NCI-H128 (cell line): ENCODE measurements around the gene ADGRB2.

Experiments used
- DNase-seq: peaks from one replicate; lab custom pipeline; 2025; ENCODE audit not compliant: unreplicated experiment; lab: John Stamatoyannopoulos, UW

Gene ADGRB2

DNA sequence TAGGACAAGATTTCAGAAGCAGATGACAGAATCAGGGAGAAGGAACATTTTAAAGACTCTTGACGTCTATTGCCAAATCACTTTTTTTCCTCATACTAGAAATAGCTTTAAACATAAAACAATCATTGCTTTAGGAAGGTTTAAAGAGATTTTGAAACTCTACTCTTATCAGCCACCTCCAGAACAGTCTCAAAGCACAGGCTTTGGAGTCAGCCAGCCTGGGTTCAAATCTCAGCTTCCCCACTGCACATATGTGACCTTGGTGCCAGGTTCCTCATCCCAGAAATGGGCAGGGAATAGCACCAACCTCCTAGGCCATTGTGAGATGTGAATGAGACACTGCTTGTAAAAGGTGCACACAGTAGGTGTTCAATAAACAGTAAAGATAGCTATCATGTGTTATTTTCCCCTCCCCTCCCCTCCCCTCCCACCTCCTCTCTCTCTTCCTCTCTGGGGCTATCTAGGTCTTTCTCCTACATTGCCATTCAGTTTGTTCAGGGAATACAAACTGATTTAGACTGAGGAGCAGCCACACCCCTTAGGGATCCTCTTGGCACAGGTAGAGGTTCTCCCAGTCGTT lies 31.0 kb upstream of the ADGRB2 start:
- no peak for DNase-seq

DNA sequence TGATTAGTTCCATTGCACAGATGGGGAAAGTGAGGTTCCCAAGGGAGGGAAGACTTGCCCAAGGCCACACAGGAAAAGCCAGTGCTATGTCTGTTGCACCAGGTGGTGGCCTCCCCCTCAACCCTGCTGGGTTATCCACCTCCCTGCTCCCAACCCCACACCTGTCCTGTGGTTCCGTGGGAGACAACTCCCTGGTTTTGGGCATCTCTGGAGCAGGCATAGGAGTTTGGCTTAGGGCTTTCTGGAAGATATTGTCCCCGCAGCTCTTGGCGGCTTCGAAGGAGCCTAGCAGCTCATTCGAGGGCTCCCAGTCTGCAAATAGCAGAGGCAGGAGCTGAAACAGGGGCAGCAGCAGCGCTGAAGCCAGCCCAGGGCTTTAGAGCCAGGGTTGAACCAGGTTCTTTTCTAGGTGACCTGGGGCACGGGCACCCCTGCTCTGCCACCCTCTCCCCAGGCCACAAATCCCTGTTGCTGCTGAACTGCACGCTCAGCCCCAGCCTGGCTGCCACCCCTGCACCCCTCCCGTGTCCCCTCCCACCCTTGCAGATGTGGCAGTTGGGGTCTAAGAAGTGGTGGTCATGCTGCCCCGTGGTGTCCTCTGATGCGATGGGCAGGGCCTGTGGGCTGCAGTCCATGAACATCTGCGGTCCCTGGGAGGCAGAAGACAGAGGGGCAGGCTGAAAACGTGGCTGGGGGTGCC lies 29.6 kb upstream of the ADGRB2 start:
- DNase-seq, result no peak

DNA sequence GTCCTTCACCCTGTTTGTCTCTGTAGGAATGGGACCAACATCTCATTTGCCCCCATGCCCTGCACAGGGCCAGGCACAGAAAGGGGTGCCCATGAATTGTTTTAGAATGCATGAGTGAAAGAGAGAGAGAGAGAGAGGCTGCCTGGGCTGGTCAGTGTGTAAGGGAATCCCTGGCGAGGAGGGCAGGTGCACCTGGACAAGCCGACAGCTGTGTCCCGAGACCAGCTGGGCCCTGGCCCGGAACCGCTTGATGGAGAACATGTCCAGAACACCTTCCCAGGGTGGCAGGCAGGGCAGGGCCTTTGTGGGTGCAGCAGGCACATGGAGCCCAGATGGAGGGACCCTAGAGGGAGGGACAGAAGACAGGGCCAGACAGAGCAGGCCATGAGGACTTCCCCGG lies 28.9 kb upstream of the ADGRB2 start:
- DNase-seq, result no peak

DNA sequence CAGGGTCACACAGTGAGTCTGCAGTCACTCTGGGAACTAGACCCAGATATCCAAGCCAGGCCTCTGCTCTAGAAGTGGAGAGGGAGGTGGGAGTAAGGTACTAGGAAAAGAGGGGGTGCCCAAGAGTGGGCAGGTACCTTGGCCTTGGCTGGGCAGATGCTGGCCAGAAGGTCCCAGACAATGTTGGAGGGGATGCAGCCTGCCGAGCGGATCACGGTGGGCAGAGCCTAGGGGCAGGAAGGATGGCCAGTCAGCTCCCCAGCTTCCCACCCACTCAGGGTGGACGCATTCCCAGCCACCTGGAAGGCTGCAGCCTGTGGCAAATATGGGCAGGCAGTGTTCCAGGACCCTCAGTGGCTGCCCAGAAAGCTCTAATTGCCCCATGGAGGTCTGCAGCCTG lies 28.4 kb upstream of the ADGRB2 start:
- no peak for DNase-seq

DNA sequence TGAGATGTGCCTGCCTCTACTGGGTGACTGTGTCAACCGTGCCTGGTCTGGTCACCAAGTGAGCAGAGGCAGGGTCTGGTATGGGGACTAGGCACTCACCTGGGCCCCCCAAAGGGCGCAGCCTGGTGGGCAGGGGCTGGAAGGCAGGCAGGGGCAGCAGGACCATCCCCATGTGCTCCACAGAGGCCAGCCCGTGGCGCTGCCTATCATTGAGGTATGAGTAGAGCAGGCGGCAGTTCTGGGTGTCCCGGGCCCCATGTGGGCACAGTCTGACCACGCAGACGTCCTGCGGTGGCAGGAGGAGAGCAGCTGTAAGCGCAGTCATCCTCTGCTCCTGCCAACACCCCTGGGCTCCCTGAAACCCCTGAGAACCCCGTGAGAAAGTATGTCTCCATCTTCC lies 28.0 kb upstream of the ADGRB2 start:
- DNase-seq, result no peak

DNA sequence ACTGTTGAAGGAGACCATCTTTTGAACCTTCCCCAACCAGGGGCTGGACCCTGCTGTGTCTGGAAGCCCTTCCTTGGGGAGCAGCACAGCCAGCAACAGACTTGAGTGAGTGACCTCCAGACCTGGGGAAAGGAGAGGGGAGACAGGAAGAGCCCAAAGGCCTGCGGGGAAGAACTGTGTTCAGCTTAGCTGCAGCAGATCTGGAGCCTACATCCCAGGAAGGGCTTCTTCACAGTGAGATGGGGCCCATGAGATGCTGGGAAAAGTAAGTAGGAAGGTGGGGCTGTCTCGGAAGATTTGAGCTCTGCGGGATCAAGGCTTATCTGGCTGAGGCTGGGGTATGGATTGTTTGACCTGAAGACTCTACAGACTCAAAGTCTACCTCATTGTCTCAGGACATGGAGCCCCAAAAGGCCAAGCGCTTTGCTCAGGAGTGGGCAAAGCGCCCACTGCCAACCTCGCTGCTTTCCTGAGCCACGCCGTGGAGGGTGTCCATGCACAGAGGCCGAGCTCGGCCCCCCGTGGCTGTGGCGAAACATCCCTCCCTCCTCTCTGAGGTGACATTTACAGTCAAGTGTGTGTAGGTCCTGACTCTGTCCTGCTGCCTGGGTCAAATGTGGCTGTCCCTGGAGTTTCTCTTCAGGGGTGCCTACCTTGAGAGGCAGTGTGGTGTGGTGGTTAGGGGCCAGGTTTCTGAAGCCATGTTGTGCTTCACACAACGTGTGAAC lies 27.2 kb upstream of the ADGRB2 start:
- no peak for DNase-seq

DNA sequence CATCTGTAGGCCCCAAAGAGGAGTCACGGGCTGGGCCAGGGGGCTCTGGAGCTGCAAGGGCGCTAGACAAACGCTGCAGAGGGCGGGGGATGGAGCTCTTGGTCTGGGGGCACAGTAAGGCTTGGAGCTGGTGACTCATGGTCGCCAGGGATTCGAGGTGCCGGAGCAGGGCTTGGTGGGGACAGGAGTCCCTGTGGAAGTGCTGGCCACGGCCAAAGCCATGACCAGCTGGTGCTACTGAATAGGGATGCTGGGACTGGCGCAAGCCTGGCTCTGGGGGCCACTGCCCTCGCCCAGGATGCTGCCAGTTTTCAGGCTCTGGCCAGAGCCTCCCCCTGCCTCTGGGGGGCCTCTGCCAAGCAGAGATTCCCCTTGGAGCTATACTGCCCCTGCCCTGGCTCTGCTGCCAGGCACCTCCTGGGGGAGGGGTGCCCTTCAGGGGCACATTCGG lies 26.5 kb upstream of the ADGRB2 start:
- DNase-seq, result no peak

DNA sequence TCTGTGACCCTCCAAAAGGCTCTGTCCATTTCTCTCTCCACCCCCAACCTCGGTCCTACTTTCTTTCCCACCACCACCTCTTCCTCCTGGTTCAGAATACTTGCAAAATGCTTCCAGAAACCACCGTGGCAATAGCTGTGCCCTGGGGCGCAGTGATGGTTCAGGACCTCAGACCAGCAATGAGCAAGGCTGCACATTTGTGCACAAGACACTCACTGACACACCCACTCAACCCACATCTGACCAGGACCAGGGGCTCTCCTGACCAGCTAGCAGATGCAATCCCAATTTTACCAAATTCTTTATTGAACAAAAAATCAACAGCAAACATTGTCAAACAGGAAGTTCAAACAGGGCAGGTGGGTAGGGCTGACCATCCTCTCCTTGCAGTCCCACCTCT lies 26.0 kb upstream of the ADGRB2 start:
- DNase-seq, result no peak

DNA sequence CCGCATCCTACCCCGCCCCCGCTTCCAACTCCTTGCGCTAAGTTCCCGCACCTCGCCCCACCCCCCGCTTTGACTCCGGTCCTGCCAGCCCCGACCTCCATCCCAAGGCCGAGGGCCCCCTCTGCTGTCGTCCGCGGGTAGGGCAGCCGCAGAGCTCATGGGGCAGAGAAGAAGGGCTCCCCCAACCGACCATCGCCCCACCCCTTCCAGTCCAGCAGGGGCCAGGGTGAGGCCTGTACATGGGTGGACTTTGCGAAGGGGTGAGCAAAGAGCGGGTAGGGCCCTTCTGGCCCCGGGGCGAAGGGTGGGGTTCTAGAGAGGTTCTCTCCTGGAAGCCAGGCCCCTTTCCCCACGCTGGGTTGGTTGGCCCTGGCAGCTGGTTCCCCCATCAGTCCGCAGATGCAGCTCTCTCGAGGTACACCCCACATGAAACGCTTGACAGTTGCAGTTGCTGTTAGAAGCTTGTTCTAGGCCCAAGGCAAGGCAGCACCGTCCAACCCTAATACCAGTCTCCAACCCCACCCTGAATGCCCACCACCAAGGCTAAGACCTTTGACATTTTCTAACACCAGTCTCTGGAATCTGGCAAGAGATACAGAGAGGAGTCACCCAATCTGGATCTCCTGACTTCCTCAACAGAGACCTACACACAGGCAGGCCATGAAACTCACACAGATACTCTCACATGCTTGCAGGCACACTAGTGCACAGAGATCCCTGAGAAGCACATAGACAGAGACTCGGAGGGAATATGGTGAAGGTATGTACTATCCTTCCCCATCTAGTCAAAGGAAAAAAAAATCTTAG lies 25.3 kb upstream of the ADGRB2 start:
- peak; percentile 62 for DNase-seq

DNA sequence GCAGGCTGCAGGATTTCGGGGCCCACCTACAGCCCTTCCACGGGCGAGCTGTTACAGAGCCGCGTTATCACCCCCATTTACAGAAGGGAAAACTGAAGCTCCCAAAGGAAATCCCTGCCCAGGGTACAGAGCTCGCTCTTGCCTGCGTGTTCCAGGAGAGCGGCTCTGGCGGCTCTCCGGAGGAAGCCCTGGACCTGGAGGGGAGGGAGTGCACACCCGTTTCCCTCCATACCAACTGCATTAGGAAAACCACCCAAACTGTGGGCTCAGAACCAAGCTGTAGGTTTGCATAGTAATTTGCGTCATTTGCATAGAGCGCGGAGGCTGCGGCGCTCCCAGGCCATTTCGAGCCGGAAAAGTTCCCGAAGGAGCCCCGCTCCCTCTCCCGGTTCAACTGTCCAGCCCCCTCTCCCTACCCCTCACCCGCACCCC lies 24.7 kb upstream of the ADGRB2 start:
- no peak for DNase-seq

DNA sequence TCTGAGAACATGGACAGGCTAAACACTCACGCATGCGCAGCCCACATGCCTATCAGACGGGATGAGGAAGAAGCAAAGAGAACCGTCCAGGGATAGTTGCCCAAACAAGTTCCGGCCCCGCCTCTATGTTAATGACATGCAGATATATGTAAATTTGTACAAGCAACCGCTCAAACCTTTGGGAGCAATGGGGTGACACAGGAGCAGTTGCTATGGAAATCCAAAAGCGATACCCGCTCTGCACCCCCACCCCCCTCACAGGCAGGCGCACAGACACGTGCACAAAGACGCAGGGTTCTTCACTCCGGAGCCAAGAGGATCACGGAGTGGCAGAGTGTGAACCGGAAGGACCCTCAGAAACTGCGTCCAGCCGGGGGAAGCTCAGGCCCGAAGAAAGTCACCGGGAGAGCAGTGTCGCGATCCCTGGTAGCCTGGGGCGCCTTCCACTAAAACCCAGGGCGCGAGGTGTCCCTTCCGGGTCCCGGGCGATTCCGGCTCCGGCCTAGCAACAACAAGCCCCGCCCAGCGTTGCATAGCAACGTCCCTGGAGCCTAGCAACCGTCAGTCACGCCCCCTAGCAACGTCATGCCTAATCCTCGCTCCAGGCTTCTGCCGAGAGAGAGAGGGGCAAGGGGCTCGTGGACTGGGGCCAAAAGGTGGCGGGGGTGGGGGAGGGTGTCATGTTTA lies 24.1 kb upstream of the ADGRB2 start:
- DNase-seq, result peak; percentile 77

DNA sequence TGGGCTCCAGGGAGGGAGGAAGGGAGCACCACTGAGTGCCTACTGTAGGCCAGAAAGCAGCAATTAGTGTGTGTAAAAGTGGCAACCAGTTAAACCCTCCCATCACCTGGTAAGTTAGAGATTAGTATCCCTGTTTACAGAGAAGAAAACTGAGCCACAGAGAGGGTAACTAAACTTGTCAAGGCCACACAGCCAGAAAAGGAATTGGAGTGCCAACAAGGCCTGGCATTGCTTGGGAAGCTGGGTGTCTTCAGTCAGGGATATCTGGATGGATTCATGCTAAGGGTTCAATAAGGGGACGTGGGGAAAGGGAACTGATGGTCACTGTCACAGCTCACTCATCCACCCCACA lies 23.6 kb upstream of the ADGRB2 start:
- no peak for DNase-seq

DNA sequence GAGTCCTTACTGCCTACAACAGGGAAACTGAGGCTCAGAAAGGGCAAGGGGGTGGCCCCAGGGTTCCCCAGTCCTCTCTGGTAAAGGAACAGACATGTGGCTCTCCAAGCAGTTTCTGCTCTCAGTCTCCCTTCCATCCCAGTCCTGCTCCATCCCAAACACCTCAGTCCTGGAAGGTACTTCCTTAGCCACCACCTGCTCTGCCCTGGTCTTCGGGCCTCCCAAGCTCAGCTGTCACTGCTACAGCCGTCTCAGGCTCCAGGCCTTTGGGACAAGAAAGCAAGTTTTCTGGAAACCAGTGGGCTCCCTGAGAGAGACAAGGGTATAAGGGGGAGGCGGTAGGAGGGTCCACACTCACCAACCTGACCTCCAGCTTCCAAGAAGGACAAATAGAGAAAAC lies 23.1 kb upstream of the ADGRB2 start:
- no peak for DNase-seq

DNA sequence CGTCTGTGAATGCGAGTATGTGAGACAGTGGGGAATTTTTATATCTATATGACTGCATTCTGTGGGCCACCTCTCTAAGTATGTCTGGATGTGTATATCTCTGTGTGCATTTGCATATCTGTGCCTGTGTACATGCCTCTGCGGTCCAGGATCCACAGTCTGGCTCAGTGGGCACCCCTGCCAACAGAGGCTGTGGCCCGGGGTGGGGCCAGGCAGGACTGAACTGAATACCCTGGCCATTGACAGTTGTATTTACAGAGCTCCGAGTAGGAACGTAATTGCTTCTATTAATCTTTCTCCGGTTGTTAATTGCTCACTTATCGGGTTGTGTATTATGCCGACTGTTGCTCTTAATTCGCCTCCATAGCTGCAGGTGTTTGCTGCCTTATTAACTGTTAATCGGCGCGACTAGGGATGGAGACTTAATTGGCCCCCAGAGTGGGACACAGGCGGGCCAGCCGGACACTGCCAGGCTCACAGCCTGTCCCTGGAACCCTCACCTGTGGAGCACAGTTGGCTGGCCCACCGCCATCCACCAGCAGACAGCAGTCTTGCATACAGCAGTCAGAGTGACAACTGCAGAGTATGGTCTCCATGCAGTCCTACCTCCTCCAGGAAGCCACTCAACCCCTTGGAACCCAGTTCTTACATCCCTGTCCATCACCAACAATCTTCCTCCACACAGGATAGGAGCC lies 22.4 kb upstream of the ADGRB2 start:
- DNase-seq, result no peak

DNA sequence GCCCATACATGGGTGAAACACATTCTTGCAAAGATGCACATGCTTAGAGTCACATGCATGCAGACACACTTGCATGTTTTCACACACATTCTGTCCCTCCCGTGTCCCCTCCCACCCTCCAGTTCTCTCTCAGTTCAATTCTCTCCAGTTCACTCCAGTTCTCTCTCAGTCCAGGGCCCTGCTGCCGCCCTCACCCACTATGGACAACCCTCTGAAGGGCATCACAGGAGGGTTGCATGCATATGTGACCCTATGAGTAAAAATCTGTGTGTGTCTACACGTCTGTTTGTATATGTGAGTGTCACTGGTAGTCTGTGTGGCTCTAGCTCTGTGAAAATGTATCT lies 21.8 kb upstream of the ADGRB2 start:
- DNase-seq, result no peak

DNA sequence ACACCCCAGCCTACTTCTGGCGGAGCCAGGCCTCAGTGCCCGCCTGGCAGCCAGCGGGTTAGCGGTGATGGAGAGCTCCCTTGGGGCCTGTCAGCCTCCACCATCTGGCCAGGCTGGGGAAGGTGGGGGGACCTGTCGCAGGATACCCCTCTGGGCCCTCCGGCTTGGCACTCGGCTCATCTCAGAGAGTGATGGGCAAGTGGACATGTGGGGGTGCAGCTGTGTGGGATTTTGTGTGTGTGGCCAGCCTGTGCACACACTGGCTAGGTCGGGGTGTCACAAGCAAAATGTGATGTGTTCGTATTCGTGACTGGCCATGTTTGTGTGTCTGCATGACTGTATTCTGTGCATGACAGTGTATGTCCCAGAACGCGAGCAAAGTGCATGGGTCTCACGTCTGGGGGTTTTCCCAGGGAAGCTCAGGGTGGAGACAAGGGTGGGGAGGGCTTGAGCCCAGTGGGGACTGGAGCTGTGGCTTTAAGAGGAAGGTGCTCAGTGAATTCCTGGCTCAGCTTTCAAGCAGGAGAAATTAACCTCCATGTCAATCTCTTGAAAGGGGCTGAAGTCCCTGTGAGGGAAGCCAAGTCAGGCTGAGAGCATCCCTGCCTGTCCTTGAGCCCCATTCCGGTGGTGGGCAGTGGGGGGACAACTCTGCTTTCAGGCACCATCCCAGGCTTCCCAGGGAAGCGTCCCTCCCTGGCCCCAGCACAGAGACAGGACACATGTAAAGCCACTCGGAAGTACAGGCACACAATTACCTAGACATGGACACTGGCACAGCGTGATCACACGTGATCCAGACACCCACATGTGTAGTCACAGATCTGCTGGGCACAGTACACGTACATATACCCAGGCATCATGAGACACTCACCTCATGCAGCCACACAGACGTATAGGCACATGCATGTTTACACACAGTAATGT lies 21.1 kb upstream of the ADGRB2 start:
- DNase-seq, result no peak

DNA sequence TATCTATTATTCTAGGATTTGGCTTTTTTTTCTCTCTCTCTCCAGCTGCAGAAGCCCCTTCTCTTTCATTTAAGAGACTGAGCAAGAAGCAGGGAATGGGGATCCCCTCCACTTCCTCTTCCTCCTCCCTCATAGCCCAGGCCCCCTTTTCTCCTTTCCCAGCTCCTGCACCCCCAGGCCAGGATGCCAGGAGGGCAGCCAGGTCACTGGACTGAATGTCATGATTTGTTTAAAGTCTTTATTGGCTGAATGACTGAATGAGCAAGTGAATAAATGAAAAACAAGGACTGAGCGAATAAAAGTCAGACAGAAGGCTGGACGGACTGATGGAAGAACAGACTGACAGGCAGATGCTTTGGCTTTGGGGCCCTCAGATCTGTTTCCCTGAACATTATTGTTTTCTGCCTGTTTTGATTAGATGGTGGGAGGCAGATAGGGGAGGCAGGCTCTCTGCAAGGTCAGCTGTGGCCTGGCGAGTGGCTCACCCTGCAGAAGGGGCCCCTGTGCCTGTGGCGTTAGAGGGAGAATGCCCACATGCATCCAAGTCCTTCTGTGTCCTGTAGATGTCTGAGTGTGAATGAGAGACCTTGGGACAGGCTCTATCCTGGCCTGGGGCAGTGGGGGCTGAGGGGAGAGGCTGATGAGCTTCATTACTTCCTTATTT lies 20.3 kb upstream of the ADGRB2 start:
- DNase-seq, result no peak

DNA sequence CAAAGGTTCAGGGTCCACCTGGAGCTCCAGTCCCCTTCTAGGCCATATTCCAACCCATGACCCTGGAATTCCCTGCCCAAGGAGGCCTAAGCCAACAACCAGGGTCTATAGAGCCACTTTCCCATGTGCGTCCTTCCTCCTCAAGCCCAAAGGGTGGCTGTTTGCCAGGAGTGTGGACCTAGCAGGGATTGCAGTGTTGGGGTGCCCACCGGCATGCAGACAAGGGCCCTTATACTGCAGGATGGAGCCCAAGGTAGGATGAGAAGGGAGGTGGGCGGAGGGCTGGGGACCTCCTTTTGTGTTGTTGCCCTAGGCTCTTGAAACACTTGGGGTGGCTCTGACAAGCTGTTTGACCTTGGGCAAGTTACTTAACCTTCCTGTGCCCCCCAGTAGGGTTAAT lies 19.7 kb upstream of the ADGRB2 start:
- no peak for DNase-seq
